HEK293 (cell line): ENCODE results near the gene RNF123.
A peak's percentile ranks its signal among the peaks of the same experiment; 100 is the strongest.

Experiments
- CTCF ChIA-PET: fragments of 350-600 bp; formaldehyde crosslinking; extraction: SDS; loops from one replicate; lab custom pipeline; 2021; ENCODE audit warnings: antibody characterized with exemption; lab: Yijun Ruan, JAX
- POLR2A ChIA-PET: fragments of 300-600 bp; formaldehyde crosslinking; extraction: SDS; loops from one replicate; lab custom pipeline; 2020; ENCODE audit warnings: antibody characterized with exemption, inconsistent platforms; lab: Yijun Ruan, JAX
- H3K27ac ChIP-seq: fragments of 200-500 bp; sonication (Bioruptor generic); 2 replicates; pipeline ENCODE4 v1.5.1; 2014; ENCODE audit warnings: low read depth, low read length, control low read depth, inconsistent platforms; ENCODE audit errors: extremely low read depth
- H3K36me3 ChIP-seq, 2 experiments: fragments of 200-500 bp in 1 of 2; sonication (Bioruptor generic) in 1 of 2; 1 replicate in 1 of 2; 2 replicates in 1 of 2; pipeline ENCODE4 v1.5.1; 2014 to 2017; ENCODE audit warnings: inconsistent platforms in 2 of 2, low read length in 2 of 2; ENCODE audit not compliant: control insufficient read depth in 2 of 2, insufficient read depth in 1 of 2
- H3K4me1 ChIP-seq: fragments of 200-500 bp; sonication (Bioruptor generic); 2 replicates; pipeline ENCODE4 v1.5.1; 2014; ENCODE audit warnings: mild to moderate bottlenecking, low read length, inconsistent platforms; ENCODE audit not compliant: control insufficient read depth, insufficient read depth
- H3K4me3 ChIP-seq: 2 replicates; pipeline ENCODE4 v1.5.1; 2011; ENCODE audit warnings: low read depth, mild to moderate bottlenecking, control low read depth, low read length, moderate library complexity
- H3K9me3 ChIP-seq: fragments of 200-500 bp; sonication (Bioruptor generic); 2 replicates; pipeline ENCODE4 v1.5.1; 2014; ENCODE audit warnings: low read depth, low read length, inconsistent platforms; ENCODE audit not compliant: control insufficient read depth, insufficient read depth
- KLF9 ChIP-seq: fragments of 450-650 bp; formaldehyde crosslinking; IDR thresholded peaks from 2 replicates; pipeline ENCODE4 v1.5.1; 2016; ENCODE audit warnings: missing biosample characterization, missing genetic modification characterization, low read depth
- PRDM1 ChIP-seq: fragments of 450-650 bp; formaldehyde crosslinking; IDR thresholded peaks from 2 replicates; pipeline ENCODE4; 2016; ENCODE audit warnings: missing biosample characterization, missing genetic modification characterization
- WT1 ChIP-seq: fragments of 450-650 bp; formaldehyde crosslinking; IDR thresholded peaks from 2 replicates; pipeline ENCODE4 v1.5.1; 2016; ENCODE audit warnings: missing biosample characterization, missing genetic modification characterization
- ZBTB17 ChIP-seq: fragments of 450-650 bp; formaldehyde crosslinking; IDR thresholded peaks from 2 replicates; pipeline ENCODE4 v1.5.1; 2016; ENCODE audit warnings: missing biosample characterization, missing genetic modification characterization
- ZNF121 ChIP-seq: fragments of 450-650 bp; formaldehyde crosslinking; IDR thresholded peaks from 2 replicates; pipeline ENCODE4 v1.5.1; 2016; ENCODE audit warnings: missing biosample characterization, missing genetic modification characterization
- ZNF140 ChIP-seq: fragments of 450-650 bp; formaldehyde crosslinking; IDR thresholded peaks from 2 replicates; pipeline ENCODE4 v1.5.1; 2016; ENCODE audit warnings: missing biosample characterization, missing genetic modification characterization
- ZNF24 ChIP-seq: fragments of 450-650 bp; formaldehyde crosslinking; IDR thresholded peaks from 2 replicates; pipeline ENCODE4 v1.5.1; 2016; ENCODE audit warnings: missing biosample characterization, missing genetic modification characterization
- ZNF514 ChIP-seq: fragments of 450-650 bp; formaldehyde crosslinking; IDR thresholded peaks from 2 replicates; pipeline ENCODE4 v1.5.1; 2016; ENCODE audit warnings: missing biosample characterization, missing genetic modification characterization
- ZNF521 ChIP-seq: fragments of 450-650 bp; formaldehyde crosslinking; IDR thresholded peaks from 2 replicates; pipeline ENCODE4 v1.5.1; 2017; ENCODE audit warnings: missing biosample characterization, mild to moderate bottlenecking, missing genetic modification characterization
- ZNF548 ChIP-seq: fragments of 450-650 bp; formaldehyde crosslinking; IDR thresholded peaks from 2 replicates; pipeline ENCODE4 v1.5.1; 2016; ENCODE audit warnings: missing biosample characterization, missing genetic modification characterization
- ZNF623 ChIP-seq: fragments of 450-650 bp; formaldehyde crosslinking; IDR thresholded peaks from 2 replicates; pipeline ENCODE4 v1.5.1; 2016; ENCODE audit warnings: missing biosample characterization, missing genetic modification characterization
- ZNF629 ChIP-seq: fragments of 450-650 bp; formaldehyde crosslinking; IDR thresholded peaks from 2 replicates; pipeline ENCODE4 v1.5.1; 2017; ENCODE audit warnings: missing biosample characterization, missing genetic modification characterization
- ZNF664 ChIP-seq: fragments of 450-650 bp; formaldehyde crosslinking; IDR thresholded peaks from 2 replicates; pipeline ENCODE4 v1.5.1; 2016; ENCODE audit warnings: missing biosample characterization, missing genetic modification characterization
- ZNF76 ChIP-seq: fragments of 450-650 bp; formaldehyde crosslinking; IDR thresholded peaks from 2 replicates; pipeline ENCODE4; 2016; ENCODE audit warnings: low read depth, missing biosample characterization, missing genetic modification characterization, borderline replicate concordance
- TF ChIP-seq, protein P1 (sequence below): fragments of 450-650 bp; formaldehyde crosslinking; IDR thresholded peaks from 2 replicates; pipeline ENCODE4 v1.5.1; 2016; ENCODE audit warnings: missing biosample characterization, missing genetic modification characterization
- TF ChIP-seq, protein P2 (sequence below): fragments of 450-650 bp; formaldehyde crosslinking; IDR thresholded peaks from 2 replicates; pipeline ENCODE4 v1.5.1; 2016; ENCODE audit warnings: missing biosample characterization, missing genetic modification characterization
- TF ChIP-seq, protein P3 (sequence below): fragments of 450-650 bp; IDR thresholded peaks from 2 replicates; pipeline ENCODE4 v1.5.1; 2018; ENCODE audit warnings: missing biosample characterization, mild to moderate bottlenecking, missing genetic modification characterization

RNF123 gene

DNA sequence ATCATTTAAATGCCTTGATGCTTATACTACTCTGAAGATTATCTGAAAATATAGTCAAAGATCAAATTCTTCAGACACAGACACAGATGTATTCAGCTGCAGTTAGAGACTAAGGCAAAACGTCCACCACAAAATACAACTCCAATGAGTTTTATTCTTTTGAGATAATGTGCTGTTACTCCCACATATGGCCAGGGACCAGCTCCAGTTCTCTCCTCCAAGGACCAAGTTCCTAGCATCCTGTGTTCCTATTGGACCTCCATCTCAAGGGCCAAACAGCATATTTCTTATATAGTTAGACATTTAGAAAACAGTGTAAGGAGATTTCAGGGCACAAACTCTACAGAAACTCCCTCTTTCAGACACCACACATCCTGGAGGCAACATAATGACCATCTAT lies 69.9 kb downstream of the RNF123 start (continued):
- TF ChIP-seq, protein P1, sequence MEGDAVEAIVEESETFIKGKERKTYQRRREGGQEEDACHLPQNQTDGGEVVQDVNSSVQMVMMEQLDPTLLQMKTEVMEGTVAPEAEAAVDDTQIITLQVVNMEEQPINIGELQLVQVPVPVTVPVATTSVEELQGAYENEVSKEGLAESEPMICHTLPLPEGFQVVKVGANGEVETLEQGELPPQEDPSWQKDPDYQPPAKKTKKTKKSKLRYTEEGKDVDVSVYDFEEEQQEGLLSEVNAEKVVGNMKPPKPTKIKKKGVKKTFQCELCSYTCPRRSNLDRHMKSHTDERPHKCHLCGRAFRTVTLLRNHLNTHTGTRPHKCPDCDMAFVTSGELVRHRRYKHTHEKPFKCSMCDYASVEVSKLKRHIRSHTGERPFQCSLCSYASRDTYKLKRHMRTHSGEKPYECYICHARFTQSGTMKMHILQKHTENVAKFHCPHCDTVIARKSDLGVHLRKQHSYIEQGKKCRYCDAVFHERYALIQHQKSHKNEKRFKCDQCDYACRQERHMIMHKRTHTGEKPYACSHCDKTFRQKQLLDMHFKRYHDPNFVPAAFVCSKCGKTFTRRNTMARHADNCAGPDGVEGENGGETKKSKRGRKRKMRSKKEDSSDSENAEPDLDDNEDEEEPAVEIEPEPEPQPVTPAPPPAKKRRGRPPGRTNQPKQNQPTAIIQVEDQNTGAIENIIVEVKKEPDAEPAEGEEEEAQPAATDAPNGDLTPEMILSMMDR (tag by site-specific recombination), result no peak
- TF ChIP-seq ZNF521 (no peak), ZNF140 (tag by site-specific recombination) (no peak), ZNF24 (tag by site-specific recombination) (no peak), KLF9 (tag by site-specific recombination) (no peak), ZNF514 (tag by site-specific recombination) (no peak)
- TF ChIP-seq, protein P2, sequence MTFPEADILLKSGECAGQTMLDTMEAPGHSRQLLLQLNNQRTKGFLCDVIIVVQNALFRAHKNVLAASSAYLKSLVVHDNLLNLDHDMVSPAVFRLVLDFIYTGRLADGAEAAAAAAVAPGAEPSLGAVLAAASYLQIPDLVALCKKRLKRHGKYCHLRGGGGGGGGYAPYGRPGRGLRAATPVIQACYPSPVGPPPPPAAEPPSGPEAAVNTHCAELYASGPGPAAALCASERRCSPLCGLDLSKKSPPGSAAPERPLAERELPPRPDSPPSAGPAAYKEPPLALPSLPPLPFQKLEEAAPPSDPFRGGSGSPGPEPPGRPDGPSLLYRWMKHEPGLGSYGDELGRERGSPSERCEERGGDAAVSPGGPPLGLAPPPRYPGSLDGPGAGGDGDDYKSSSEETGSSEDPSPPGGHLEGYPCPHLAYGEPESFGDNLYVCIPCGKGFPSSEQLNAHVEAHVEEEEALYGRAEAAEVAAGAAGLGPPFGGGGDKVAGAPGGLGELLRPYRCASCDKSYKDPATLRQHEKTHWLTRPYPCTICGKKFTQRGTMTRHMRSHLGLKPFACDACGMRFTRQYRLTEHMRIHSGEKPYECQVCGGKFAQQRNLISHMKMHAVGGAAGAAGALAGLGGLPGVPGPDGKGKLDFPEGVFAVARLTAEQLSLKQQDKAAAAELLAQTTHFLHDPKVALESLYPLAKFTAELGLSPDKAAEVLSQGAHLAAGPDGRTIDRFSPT (tag by site-specific recombination), result no peak
- TF ChIP-seq, all 188 proteins: peak for 0

DNA sequence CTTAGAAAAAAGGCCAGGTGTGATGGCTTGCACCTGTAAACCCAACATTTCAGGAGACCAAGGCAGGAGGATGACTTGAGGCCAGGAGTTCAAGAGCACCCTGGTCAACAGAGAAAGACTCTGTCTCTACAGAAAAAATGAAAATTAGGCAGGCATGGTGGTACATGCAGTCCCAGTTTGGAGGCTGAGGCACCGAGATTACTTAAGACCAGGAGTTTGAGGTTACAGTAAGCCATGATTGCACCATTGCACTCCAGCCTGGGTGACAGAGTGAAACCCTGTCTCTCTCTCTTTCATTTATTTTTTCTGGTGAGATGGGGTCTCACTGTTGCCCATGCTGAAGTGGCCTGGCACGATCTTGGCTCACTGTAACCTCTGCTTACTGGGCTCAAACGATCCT lies 72.3 kb downstream of the RNF123 start:
- ChIA-PET CTCF (no interaction called here), POLR2A (no interaction called here)
- Histone ChIP-seq H3K9me3 (no peaks in the 10 kb centered on the region), H3K4me1 (no peaks in the 10 kb centered on the region), H3K4me3 (no peak overlapping the region), H3K36me3 (peaks cover 0 to 3% of the 10 kb centered on the region in 2 experiments; a peak in 2 of 3 replicates)
- TF ChIP-seq, protein P3, sequence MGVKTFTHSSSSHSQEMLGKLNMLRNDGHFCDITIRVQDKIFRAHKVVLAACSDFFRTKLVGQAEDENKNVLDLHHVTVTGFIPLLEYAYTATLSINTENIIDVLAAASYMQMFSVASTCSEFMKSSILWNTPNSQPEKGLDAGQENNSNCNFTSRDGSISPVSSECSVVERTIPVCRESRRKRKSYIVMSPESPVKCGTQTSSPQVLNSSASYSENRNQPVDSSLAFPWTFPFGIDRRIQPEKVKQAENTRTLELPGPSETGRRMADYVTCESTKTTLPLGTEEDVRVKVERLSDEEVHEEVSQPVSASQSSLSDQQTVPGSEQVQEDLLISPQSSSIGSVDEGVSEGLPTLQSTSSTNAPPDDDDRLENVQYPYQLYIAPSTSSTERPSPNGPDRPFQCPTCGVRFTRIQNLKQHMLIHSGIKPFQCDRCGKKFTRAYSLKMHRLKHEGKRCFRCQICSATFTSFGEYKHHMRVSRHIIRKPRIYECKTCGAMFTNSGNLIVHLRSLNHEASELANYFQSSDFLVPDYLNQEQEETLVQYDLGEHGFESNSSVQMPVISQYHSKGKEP (tag by site-specific recombination), result no peak
- no peak for TF ChIP-seq ZNF548 (tag by site-specific recombination)
- no peak for TF ChIP-seq WT1 (tag by site-specific recombination)
- TF ChIP-seq ZNF664 (tag by site-specific recombination), result no peak
- TF ChIP-seq ZBTB17 (tag by site-specific recombination), result no peak
- TF ChIP-seq ZNF623, result no peak
- TF ChIP-seq, all 188 proteins: peak for 0
- no peak overlapping the region for H3K27ac ChIP-seq

DNA sequence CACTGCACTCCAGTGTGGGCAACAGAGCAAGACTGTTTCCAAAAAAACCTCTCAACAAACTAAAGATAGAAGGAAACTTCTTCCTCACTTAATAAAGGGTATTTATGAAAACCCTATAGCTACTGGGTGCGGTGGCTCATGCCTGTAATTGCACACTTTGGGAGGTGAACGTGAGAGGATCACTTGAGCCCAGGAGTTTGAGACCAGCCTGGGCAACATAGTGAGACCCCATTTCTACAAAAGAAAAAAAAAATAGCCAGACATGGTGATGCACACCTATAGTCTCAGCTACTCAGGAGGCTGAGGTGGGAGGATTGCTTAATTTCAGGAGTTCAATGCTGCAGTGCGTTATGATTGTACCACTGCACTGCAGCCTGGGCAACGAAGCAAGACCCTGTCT lies 74.6 kb downstream of the RNF123 start:
- CTCF ChIA-PET, result no interaction called here
- POLR2A ChIA-PET, result no interaction called here
- Histone ChIP-seq H3K9me3 (no peaks in the 10 kb centered on the region), H3K36me3 (peaks cover 0 to 3% of the 10 kb centered on the region in 2 experiments; a peak in 2 of 3 replicates), H3K4me1 (no peaks in the 10 kb centered on the region), H3K4me3 (no peak overlapping the region), H3K27ac (no peak overlapping the region)
- TF ChIP-seq ZNF121 (tag by site-specific recombination) (peak; percentile 44; the same call in 1 of the 2 replicates), ZNF629 (tag by site-specific recombination) (no peak)

DNA sequence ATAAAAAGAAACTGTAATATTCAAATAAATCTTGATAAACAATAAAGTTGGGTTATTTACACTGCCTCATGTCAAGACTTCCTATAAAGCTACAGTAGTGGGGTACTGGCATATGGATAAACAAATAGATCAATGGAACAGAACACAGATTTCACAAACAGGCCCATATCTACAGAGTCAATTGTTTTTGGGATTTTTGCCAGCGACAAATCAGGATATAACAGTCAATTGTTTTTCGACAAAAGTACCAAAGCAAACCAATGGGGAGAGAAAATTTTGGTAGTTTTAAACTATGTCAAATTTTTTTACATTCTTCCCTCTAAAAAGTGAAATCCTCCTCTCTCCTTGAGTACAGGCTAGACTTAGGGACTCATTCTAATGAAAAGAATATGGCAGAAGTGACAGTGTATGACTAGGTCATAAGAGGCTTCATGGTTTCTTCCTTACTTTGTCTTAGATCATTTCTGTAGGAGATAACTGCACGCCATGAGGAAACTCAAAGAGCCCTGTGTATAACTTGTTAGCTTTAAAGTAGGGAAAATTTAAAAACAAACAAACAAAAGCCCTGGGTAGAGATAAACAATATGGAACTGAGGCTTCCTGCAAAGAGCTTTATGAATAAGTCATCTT lies 80.0 kb downstream of the RNF123 start:
- ChIA-PET POLR2A (no interaction called here), CTCF (no interaction called here)
- no peak overlapping the region for H3K4me3 ChIP-seq
- no peaks in the 10 kb centered on the region for H3K9me3 ChIP-seq
- no peaks in the 10 kb centered on the region for H3K4me1 ChIP-seq
- TF ChIP-seq PRDM1 (peak; percentile 61; the same call in 1 of the 2 replicates), ZNF76 (tag by site-specific recombination) (no peak)
- H3K27ac ChIP-seq, result no peak overlapping the region
- peaks cover 0 to 9% of the 10 kb centered on the region in 2 experiments; a peak in 2 of 3 replicates for H3K36me3 ChIP-seq
